Dermis blood vessel endothelial cell (primary cell): ENCODE results near the gene OR56A4. TPM values are rescaled to one million over a fixed set of nuclear protein-coding genes. Genes with fewer than 3 reads are reported as not detected.

ENCODE experiments used
- DNase-seq: peaks from one replicate; pipeline ENCODE4 v3.0.0; 2010
- total RNA-seq: library from RNA; depleted of rRNA; stranded (reverse); fragments of >200 nt; gene quantifications from 2 replicates; pipeline ENCODE4 v1.2.3, GENCODE V29; 2014

The OR56A4 gene
- total RNA-seq, 1 donor from 2014 or later, result not detected

DNA sequence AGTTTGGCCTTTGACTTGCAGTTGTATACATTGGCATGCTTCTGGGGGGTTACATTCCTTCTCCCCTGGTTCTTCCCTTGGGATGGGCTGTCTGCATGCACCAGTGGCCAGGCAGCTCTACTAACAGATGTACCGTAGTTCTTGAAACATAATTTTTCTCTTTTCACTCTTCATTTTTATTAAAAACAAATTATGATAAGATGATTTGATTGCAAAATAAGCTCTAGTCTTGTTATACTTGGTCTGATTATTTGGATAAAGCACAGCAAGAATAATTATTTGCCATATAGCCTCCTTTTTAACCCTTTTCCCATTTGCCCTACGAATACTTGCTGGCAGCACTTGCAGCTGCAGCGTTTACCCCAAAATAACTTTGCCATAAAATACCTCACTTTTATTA lies 51.2 kb downstream of the OR56A4 start:
- no peak for DNase-seq

Other genes starting within 250 kb of the OR56A4 start
- not detected in 2 replicates for gene OR52N5, start 223.6 kb downstream of the OR56A4 start, total RNA-seq
- gene OR52N1, start 215.7 kb downstream of the OR56A4 start, total RNA-seq, result not detected in 2 replicates
- not detected in 2 replicates for gene OR52N2, start 198.0 kb downstream of the OR56A4 start, total RNA-seq
- gene OR52E6, start 165.0 kb downstream of the OR56A4 start, total RNA-seq, result not detected in 2 replicates
- gene OR52E8, start 149.3 kb downstream of the OR56A4 start, total RNA-seq, result not detected in 2 replicates
- not detected in 2 replicates for gene OR52E4, start 126.3 kb downstream of the OR56A4 start, total RNA-seq
- not detected in 2 replicates for gene OR52E5, start 113.7 kb downstream of the OR56A4 start, total RNA-seq
- gene OR56A3, start 64.7 kb downstream of the OR56A4 start, total RNA-seq, result not detected in 2 replicates
- gene OR56A5, start 38.5 kb downstream of the OR56A4 start, total RNA-seq, result not detected in 2 replicates
- not detected in 2 replicates for gene OR52L1, start 20.0 kb downstream of the OR56A4 start, total RNA-seq
- 0.14 TPM in 1 of 2 replicates, not detected in the other for gene OR56A1, start 23.8 kb upstream of the OR56A4 start, total RNA-seq
- not detected in 2 replicates for gene OR56B4, start 100.7 kb upstream of the OR56A4 start, total RNA-seq
- 0.09 TPM in 1 of 2 replicates, not detected in the other for gene OR52B2, start 163.4 kb upstream of the OR56A4 start, total RNA-seq
- not detected in 2 replicates for gene OR52W1, start 192.3 kb upstream of the OR56A4 start, total RNA-seq
- not detected in 2 replicates for gene C11orf42, start 198.6 kb upstream of the OR56A4 start, total RNA-seq
- 9.5 and 15.1 TPM in 2 replicates for gene FHIP1B, start 227.7 kb upstream of the OR56A4 start, total RNA-seq
- gene CNGA4, start 232.1 kb upstream of the OR56A4 start, total RNA-seq, result 0.09 TPM in 1 of 2 replicates, not detected in the other